ENCODE measurements around the gene ZNF536.

ZNF536 gene

DNA sequence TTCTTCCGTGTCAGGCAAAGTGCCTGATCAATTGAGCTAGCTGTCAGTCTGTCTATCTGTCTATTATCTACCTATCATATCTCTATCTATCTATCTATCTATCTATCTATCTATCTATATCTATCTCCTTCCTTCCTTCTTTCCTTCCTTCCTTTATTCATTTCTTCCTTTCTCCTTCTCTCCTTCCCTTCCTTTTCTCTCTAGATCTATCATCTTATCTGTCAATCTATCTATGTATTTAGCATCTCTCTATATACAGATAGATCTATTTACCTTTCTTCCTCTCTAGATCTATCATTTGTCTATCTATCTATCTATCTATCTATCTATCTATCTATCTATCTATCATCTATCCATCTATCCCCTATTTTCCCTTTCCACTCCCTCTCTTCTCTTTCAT, 5.9 kb upstream of the ZNF536 start:
- H3K4me3 ChIP-seq (ENCODE audit: low read depth, low read length), result no peak overlapping the region
- TF ChIP-seq, protein P1, sequence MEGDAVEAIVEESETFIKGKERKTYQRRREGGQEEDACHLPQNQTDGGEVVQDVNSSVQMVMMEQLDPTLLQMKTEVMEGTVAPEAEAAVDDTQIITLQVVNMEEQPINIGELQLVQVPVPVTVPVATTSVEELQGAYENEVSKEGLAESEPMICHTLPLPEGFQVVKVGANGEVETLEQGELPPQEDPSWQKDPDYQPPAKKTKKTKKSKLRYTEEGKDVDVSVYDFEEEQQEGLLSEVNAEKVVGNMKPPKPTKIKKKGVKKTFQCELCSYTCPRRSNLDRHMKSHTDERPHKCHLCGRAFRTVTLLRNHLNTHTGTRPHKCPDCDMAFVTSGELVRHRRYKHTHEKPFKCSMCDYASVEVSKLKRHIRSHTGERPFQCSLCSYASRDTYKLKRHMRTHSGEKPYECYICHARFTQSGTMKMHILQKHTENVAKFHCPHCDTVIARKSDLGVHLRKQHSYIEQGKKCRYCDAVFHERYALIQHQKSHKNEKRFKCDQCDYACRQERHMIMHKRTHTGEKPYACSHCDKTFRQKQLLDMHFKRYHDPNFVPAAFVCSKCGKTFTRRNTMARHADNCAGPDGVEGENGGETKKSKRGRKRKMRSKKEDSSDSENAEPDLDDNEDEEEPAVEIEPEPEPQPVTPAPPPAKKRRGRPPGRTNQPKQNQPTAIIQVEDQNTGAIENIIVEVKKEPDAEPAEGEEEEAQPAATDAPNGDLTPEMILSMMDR (IDR thresholded peaks at IDR 0.05; ENCODE audit: low read depth, low read length), result no peak

DNA sequence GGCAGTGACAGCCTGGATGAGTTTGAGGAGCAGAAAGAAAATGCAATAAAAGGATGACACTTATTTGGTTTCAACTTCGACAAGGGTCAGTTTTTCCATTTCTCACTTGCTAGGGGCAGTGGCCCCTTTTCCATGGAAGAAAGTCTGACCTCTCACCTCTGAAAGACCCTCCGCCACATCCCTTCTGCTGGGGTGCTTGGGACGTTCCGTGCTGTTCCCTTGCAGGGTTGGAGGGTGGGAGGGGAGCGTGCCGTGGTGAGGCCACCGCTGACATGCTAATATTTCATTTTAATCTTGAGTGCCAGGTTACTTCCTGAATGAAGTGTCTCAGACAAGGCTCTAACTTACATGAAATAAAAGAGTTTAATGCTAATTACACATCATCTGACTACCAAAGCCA, 5.2 kb upstream of the ZNF536 start:
- TF ChIP-seq, protein P1 (IDR thresholded peaks at IDR 0.05; ENCODE audit: low read depth, low read length), result no peak
- H3K4me3 ChIP-seq (ENCODE audit: low read depth, low read length), result no peak overlapping the region

DNA sequence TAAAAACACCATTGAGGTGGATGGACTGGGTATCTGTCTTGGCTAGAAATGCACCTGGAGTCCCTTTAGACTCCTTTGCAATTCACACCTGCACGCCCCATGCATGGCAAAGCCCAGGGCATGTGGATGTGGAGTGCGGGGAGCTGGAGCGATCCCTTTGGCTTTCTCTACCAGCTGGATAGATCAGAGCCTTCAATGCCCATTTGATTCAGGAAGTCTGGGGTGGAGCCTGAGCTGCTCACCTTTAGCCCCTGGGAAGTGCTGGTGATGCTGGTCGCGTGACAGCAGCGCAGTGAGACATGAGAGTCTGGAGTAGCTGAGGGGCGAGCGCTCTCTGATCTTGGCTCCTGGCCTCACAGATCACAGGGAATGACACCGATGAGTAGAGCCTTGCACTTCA, 4.8 kb upstream of the ZNF536 start:
- H3K4me3 ChIP-seq (ENCODE audit: low read depth, low read length), result no peak overlapping the region
- TF ChIP-seq, protein P1 (IDR thresholded peaks at IDR 0.05; ENCODE audit: low read depth, low read length), result no peak

DNA sequence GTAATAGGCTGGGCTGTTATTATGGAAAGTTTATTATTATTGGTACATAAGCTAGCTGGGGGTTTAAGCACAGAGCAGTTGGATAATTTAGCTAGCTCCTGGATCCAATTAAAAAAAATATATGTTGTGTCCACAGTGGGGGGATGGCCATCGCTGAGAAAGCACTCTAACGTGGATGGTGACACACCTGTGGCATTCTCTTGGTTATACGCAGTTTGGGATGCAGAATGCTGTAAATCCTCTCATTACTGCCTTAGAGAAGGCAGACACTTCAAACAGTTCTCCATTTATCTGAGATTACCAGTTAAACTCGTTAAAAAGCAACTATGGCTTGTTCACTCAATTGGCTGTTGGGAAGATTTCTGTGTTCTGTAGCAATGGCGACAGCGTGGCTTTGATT, 2.4 kb upstream of the ZNF536 start:
- TF ChIP-seq, protein P1 (IDR thresholded peaks at IDR 0.05; ENCODE audit: low read depth, low read length), result no peak
- no peak overlapping the region for H3K4me3 ChIP-seq (ENCODE audit: low read depth, low read length)

DNA sequence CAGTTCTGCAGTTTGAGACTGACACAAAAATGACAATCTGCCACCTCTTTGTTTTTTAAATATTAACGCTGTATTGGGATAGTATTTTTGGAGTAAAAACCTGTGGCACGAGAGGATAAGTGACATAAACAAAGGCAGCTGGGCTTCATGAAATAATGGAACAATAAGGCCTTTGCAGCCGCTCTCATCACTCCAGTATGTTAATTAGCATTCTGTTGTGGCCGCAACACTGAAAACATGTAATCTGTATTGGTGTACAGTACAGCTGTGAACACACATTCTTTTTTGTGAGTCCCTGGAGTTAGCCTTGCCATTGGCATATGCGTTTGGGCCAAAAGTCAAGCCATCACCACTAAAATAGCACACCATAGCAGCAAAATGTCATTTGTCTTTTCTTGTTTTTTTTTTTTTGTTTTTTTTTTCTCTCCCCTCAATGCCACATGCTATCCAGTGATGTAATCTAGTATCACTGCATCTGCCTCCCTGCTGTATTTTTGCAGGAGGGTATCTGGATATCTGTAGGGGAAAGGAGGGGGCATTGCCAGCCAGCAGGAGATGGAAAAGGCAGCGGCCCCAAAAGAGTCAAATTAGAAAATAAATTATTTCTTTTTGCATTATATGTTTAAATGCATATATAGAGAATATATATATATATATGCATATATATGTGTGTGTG, 885 bp upstream of the ZNF536 start:
- no peak overlapping the region for H3K4me3 ChIP-seq (ENCODE audit: low read depth, low read length)
- TF ChIP-seq, protein P1 (IDR thresholded peaks at IDR 0.05; ENCODE audit: low read depth, low read length), result no peak

DNA sequence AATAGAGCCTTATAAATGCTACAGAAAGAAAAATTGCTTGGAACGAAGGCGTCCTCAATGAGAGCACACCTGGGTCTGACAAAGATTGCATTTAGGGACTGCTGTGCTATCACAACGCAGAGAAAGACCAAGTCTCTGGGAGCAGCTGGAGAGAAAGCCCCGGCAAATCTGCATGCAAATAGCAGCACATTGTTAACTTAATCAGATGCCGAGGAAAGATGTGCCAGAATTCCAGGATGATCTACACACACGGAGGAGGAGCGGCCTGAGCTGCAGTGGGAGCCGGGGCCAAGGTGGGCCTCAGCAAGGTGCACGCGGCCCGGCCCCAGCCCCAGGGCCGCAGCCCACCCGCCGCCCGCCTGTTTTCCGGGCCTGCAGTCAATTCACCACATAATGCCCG, 1.4 kb downstream of the ZNF536 start:
- TF ChIP-seq, protein P1 (IDR thresholded peaks at IDR 0.05; ENCODE audit: low read depth, low read length), result no peak
- no peak overlapping the region for H3K4me3 ChIP-seq (ENCODE audit: low read depth, low read length)

DNA sequence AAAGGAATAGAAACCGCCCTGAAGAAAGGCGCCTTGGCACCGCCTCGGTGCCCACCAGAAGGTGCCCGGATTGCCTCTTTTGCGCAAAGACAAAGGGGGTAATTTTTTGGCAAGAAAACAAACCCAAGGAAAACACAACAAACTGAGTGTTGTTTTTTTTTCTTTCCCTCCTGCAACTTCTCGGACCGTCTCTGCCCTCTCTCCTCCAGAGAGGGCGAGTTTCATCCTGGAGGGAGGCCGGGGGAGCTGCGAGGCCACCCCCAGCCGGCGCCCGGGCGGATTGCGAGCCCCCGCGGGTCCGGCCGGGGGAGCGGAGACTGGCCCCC, 2.3 kb downstream of the ZNF536 start:
- TF ChIP-seq, protein P1 (IDR thresholded peaks at IDR 0.05; ENCODE audit: low read depth, low read length), result no peak
- H3K4me3 ChIP-seq (ENCODE audit: low read depth, low read length), result no peak overlapping the region

Measured in WI38 (cell line).